Measurements from ENCODE around the gene RAB11B. TPM values are rescaled to one million over a fixed set of nuclear protein-coding genes. Genes with fewer than 3 reads are reported as not detected.
A peak's percentile ranks its signal among the peaks of the same experiment; 100 is the strongest.

Gene RAB11B
- total and polyA plus RNA-seq, 2 of the 13 experiments (the other 11 are each of a cell fraction or from before 2014, with no cell fraction given) = 6.0 to 28.4 TPM

DNA sequence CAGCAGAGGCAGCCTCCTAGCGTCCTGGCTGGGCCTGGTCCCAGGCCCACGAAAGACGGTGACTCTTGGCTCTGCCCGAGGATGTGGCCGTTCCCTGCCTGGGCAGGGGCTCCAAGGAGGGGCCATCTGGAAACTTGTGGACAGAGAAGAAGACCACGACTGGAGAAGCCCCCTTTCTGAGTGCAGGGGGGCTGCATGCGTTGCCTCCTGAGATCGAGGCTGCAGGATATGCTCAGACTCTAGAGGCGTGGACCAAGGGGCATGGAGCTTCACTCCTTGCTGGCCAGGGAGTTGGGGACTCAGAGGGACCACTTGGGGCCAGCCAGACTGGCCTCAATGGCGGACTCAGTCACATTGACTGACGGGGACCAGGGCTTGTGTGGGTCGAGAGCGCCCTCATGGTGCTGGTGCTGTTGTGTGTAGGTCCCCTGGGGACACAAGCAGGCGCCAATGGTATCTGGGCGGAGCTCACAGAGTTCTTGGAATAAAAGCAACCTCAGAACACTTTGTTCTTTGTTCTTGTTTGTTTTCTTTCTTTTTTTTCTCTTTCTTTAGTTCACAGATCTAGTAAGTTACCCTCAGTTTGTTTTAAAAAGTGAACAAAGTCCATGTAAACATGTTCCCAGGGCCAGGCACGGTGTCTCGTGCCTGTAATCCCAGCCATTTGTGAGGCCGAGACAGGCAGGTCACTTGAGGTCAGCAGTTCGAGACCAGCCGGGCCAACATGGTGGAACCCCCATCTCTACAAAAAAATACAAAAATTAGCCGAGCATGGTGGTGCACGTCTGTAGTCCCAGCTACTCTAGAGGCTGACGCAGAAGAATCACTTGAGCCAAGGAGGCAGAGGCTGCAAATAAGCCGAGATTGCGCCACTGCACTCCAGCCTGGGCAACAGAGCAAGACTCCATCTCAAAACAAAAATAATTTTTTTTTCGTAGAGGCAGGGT lies 16.0 kb upstream of the RAB11B start (continued):
- TF ChIP-seq FOXK2 (IDR thresholded peaks at IDR 0.05) (peak; percentile 95), SALL1 (CRISPR knock-in tag; IDR thresholded peaks at IDR 0.05) (peak; percentile 85), ZBTB38 (CRISPR knock-in tag; IDR thresholded peaks at IDR 0.05) (peak; percentile 59; the same call in 1 of the 2 replicates), ELF1 (CRISPR knock-in tag; IDR thresholded peaks at IDR 0.05) (peak; percentile 31; the same call in 1 of the 2 replicates), HNRNPL (IDR thresholded peaks at IDR 0.05; ENCODE audit: low read depth, low read length) (no peak), ZNF607 (CRISPR knock-in tag; IDR thresholded peaks at IDR 0.05; ENCODE audit: borderline replicate concordance) (0 out of 2 replicates have a peak, but pooled peaks have one; percentile 24), ZNF441 (CRISPR knock-in tag; IDR thresholded peaks at IDR 0.05; ENCODE audit: borderline replicate concordance) (0 out of 2 replicates have a peak, but pooled peaks have one; percentile 33), ZNF549 (CRISPR knock-in tag; IDR thresholded peaks at IDR 0.05) (no peak), ZNF709 (CRISPR knock-in tag; IDR thresholded peaks at IDR 0.05) (peak; percentile 82; the same call in 1 of the 2 replicates), ERF (CRISPR knock-in tag; IDR thresholded peaks at IDR 0.05) (peak; percentile 87), ZNF446 (CRISPR knock-in tag; IDR thresholded peaks at IDR 0.05) (peak; percentile 75; the same call in 1 of the 2 replicates), ZNF839 (CRISPR knock-in tag; IDR thresholded peaks at IDR 0.05; ENCODE audit: borderline replicate concordance) (no peak; the same call in 1 of the 2 replicates), GATA4 (IDR thresholded peaks at IDR 0.05; ENCODE audit: borderline replicate concordance, low read depth) (peak; percentile 71; the same call in 1 of the 2 replicates), KDM1A (CRISPR knock-in tag; IDR thresholded peaks at IDR 0.05) (peak; percentile 80), SP1 (IDR thresholded peaks at IDR 0.05) (no peak), SP1 (CRISPR knock-in tag; IDR thresholded peaks at IDR 0.05) (0 out of 2 replicates have a peak, but pooled peaks have one; percentile 30)
- TF ChIP-seq, protein P1, sequence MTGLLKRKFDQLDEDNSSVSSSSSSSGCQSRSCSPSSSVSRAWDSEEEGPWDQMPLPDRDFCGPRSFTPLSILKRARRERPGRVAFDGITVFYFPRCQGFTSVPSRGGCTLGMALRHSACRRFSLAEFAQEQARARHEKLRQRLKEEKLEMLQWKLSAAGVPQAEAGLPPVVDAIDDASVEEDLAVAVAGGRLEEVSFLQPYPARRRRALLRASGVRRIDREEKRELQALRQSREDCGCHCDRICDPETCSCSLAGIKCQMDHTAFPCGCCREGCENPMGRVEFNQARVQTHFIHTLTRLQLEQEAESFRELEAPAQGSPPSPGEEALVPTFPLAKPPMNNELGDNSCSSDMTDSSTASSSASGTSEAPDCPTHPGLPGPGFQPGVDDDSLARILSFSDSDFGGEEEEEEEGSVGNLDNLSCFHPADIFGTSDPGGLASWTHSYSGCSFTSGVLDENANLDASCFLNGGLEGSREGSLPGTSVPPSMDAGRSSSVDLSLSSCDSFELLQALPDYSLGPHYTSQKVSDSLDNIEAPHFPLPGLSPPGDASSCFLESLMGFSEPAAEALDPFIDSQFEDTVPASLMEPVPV (CRISPR knock-in tag; IDR thresholded peaks at IDR 0.05) = peak; percentile 40; the same call in 1 of the 2 replicates
- TF ChIP-seq, protein P2, sequence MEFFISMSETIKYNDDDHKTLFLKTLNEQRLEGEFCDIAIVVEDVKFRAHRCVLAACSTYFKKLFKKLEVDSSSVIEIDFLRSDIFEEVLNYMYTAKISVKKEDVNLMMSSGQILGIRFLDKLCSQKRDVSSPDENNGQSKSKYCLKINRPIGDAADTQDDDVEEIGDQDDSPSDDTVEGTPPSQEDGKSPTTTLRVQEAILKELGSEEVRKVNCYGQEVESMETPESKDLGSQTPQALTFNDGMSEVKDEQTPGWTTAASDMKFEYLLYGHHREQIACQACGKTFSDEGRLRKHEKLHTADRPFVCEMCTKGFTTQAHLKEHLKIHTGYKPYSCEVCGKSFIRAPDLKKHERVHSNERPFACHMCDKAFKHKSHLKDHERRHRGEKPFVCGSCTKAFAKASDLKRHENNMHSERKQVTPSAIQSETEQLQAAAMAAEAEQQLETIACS (CRISPR knock-in tag; IDR thresholded peaks at IDR 0.05) = no peak
- TF ChIP-seq, protein P3, sequence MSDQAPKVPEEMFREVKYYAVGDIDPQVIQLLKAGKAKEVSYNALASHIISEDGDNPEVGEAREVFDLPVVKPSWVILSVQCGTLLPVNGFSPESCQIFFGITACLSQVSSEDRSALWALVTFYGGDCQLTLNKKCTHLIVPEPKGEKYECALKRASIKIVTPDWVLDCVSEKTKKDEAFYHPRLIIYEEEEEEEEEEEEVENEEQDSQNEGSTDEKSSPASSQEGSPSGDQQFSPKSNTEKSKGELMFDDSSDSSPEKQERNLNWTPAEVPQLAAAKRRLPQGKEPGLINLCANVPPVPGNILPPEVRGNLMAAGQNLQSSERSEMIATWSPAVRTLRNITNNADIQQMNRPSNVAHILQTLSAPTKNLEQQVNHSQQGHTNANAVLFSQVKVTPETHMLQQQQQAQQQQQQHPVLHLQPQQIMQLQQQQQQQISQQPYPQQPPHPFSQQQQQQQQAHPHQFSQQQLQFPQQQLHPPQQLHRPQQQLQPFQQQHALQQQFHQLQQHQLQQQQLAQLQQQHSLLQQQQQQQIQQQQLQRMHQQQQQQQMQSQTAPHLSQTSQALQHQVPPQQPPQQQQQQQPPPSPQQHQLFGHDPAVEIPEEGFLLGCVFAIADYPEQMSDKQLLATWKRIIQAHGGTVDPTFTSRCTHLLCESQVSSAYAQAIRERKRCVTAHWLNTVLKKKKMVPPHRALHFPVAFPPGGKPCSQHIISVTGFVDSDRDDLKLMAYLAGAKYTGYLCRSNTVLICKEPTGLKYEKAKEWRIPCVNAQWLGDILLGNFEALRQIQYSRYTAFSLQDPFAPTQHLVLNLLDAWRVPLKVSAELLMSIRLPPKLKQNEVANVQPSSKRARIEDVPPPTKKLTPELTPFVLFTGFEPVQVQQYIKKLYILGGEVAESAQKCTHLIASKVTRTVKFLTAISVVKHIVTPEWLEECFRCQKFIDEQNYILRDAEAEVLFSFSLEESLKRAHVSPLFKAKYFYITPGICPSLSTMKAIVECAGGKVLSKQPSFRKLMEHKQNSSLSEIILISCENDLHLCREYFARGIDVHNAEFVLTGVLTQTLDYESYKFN (CRISPR knock-in tag; conservative IDR thresholded peaks at IDR 0.05) = peak; percentile 97
- TF ChIP-seq, protein P4, sequence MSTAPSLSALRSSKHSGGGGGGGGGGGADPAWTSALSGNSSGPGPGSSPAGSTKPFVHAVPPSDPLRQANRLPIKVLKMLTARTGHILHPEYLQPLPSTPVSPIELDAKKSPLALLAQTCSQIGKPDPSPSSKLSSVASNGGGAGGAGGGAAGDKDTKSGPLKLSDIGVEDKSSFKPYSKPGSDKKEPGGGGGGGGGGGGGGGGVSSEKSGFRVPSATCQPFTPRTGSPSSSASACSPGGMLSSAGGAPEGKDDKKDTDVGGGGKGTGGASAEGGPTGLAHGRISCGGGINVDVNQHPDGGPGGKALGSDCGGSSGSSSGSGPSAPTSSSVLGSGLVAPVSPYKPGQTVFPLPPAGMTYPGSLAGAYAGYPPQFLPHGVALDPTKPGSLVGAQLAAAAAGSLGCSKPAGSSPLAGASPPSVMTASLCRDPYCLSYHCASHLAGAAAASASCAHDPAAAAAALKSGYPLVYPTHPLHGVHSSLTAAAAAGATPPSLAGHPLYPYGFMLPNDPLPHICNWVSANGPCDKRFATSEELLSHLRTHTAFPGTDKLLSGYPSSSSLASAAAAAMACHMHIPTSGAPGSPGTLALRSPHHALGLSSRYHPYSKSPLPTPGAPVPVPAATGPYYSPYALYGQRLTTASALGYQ (CRISPR knock-in tag; IDR thresholded peaks at IDR 0.05) = peak; percentile 88
